ENCODE measurements around the gene IGSF21.

The IGSF21 gene

GRCh38 chr1:18144916-18145647 is 37.5 kb downstream of the IGSF21 start:
- no peaks in the 10 kb centered on the region for H3K79me2 ChIP-seq (ENCODE audit: control insufficient read depth, low read length)
- H3K9me2 ChIP-seq (replicated peaks; ENCODE audit: control insufficient read depth, low read length) = no peaks in the 10 kb centered on the region
- H3K9me3 ChIP-seq (ENCODE audit: control insufficient read depth, insufficient read depth, low read length) = no peaks in the 10 kb centered on the region
- H3K27ac ChIP-seq (ENCODE audit: low read depth, low read length) = no peak overlapping the region
- no peaks in the 10 kb centered on the region for H3K4me1 ChIP-seq (ENCODE audit: control insufficient read depth, low read length)
- H3K4me3 ChIP-seq (ENCODE audit: low read length) = no peak overlapping the region
- no peaks in the 10 kb centered on the region for H3F3A ChIP-seq (ENCODE audit: control insufficient read depth, insufficient read depth)
- no peaks in the 10 kb centered on the region for H3K27me3 ChIP-seq (ENCODE audit: control insufficient read depth, low read length)
- H4K20me1 ChIP-seq (ENCODE audit: control insufficient read depth, insufficient read depth, low read depth, low read length) = no peaks in the 10 kb centered on the region
- H3K4me2 ChIP-seq (ENCODE audit: low read length) = no peak overlapping the region
- TF ChIP-seq CTCF (IDR thresholded peaks at IDR 0.05; ENCODE audit: low read depth, low read length, poor library complexity, severe bottlenecking) (no peak), EZH2phosphoT487 (IDR thresholded peaks at IDR 0.05; ENCODE audit: borderline replicate concordance, low read length) (no peak)
- no peaks in the 10 kb centered on the region for H3K36me3 ChIP-seq (ENCODE audit: control insufficient read depth, low read length)

GRCh38 chr1:18145851-18146618 is 38.4 kb downstream of the IGSF21 start:
- no peaks in the 10 kb centered on the region for H3K9me3 ChIP-seq (ENCODE audit: control insufficient read depth, insufficient read depth, low read length)
- H3K9me2 ChIP-seq (replicated peaks; ENCODE audit: control insufficient read depth, low read length) = no peaks in the 10 kb centered on the region
- H3F3A ChIP-seq (ENCODE audit: control insufficient read depth, insufficient read depth) = no peaks in the 10 kb centered on the region
- no peaks in the 10 kb centered on the region for H3K4me1 ChIP-seq (ENCODE audit: control insufficient read depth, low read length)
- H3K27me3 ChIP-seq (ENCODE audit: control insufficient read depth, low read length) = no peaks in the 10 kb centered on the region
- no peaks in the 10 kb centered on the region for H3K79me2 ChIP-seq (ENCODE audit: control insufficient read depth, low read length)
- no peak overlapping the region for H3K27ac ChIP-seq (ENCODE audit: low read depth, low read length)
- no peak overlapping the region for H3K4me3 ChIP-seq (ENCODE audit: low read length)
- TF ChIP-seq CTCF (IDR thresholded peaks at IDR 0.05; ENCODE audit: low read depth, low read length, poor library complexity, severe bottlenecking) (no peak), EZH2phosphoT487 (IDR thresholded peaks at IDR 0.05; ENCODE audit: borderline replicate concordance, low read length) (no peak)
- H3K36me3 ChIP-seq (ENCODE audit: control insufficient read depth, low read length) = no peaks in the 10 kb centered on the region
- no peaks in the 10 kb centered on the region for H4K20me1 ChIP-seq (ENCODE audit: control insufficient read depth, insufficient read depth, low read depth, low read length)
- no peak overlapping the region for H3K4me2 ChIP-seq (ENCODE audit: low read length)

GRCh38 chr1:18146886-18147285 is 39.3 kb downstream of the IGSF21 start:
- H4K20me1 ChIP-seq (ENCODE audit: control insufficient read depth, insufficient read depth, low read depth, low read length) = no peaks in the 10 kb centered on the region
- TF ChIP-seq CTCF (IDR thresholded peaks at IDR 0.05; ENCODE audit: low read depth, low read length, poor library complexity, severe bottlenecking) (no peak), EZH2phosphoT487 (IDR thresholded peaks at IDR 0.05; ENCODE audit: borderline replicate concordance, low read length) (no peak)
- no peaks in the 10 kb centered on the region for H3K79me2 ChIP-seq (ENCODE audit: control insufficient read depth, low read length)
- no peaks in the 10 kb centered on the region for H3K27me3 ChIP-seq (ENCODE audit: control insufficient read depth, low read length)
- H3K27ac ChIP-seq (ENCODE audit: low read depth, low read length) = no peak overlapping the region
- no peak overlapping the region for H3K4me2 ChIP-seq (ENCODE audit: low read length)
- no peaks in the 10 kb centered on the region for H3K4me1 ChIP-seq (ENCODE audit: control insufficient read depth, low read length)
- H3K36me3 ChIP-seq (ENCODE audit: control insufficient read depth, low read length) = no peaks in the 10 kb centered on the region
- H3K9me3 ChIP-seq (ENCODE audit: control insufficient read depth, insufficient read depth, low read length) = no peaks in the 10 kb centered on the region
- no peak overlapping the region for H3K4me3 ChIP-seq (ENCODE audit: low read length)
- H3K9me2 ChIP-seq (replicated peaks; ENCODE audit: control insufficient read depth, low read length) = no peaks in the 10 kb centered on the region
- H3F3A ChIP-seq (ENCODE audit: control insufficient read depth, insufficient read depth) = no peaks in the 10 kb centered on the region
